ENCODE results near the gene C2orf72. TPM values are rescaled to one million over a fixed set of nuclear protein-coding genes. Genes with fewer than 3 reads are reported as not detected.

Gene C2orf72
- total and polyA plus RNA-seq, 2 of the 13 experiments (the other 11 are each of a cell fraction or from before 2014, with no cell fraction given), result 147 to 203 TPM

- TF ChIP-seq, protein P1, sequence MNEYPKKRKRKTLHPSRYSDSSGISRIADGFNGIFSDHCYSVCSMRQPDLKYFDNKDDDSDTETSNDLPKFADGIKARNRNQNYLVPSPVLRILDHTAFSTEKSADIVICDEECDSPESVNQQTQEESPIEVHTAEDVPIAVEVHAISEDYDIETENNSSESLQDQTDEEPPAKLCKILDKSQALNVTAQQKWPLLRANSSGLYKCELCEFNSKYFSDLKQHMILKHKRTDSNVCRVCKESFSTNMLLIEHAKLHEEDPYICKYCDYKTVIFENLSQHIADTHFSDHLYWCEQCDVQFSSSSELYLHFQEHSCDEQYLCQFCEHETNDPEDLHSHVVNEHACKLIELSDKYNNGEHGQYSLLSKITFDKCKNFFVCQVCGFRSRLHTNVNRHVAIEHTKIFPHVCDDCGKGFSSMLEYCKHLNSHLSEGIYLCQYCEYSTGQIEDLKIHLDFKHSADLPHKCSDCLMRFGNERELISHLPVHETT (CRISPR knock-in tag; conservative IDR thresholded peaks at IDR 0.05), result 0 out of 2 replicates have a peak, but pooled peaks have one; percentile 41
- TF ChIP-seq SMAD9 (CRISPR knock-in tag; IDR thresholded peaks at IDR 0.05) (no peak), ZNF383 (CRISPR knock-in tag; IDR thresholded peaks at IDR 0.05; ENCODE audit: borderline replicate concordance) (0 out of 2 replicates have a peak, but pooled peaks have one; percentile 62), TEF (CRISPR knock-in tag; IDR thresholded peaks at IDR 0.05) (no peak), NFAT5 (CRISPR knock-in tag; IDR thresholded peaks at IDR 0.05) (no peak), E2F1 (CRISPR knock-in tag; IDR thresholded peaks at IDR 0.05) (no peak), PAWR (CRISPR knock-in tag; IDR thresholded peaks at IDR 0.05; ENCODE audit: borderline replicate concordance) (no peak), ZNF34 (CRISPR knock-in tag; IDR thresholded peaks at IDR 0.05; ENCODE audit: borderline replicate concordance) (no peak), IKZF1 (IDR thresholded peaks at IDR 0.05) (no peak), TMF1 (CRISPR knock-in tag; IDR thresholded peaks at IDR 0.05; ENCODE audit: low read depth) (no peak), ZBTB7B (CRISPR knock-in tag; IDR thresholded peaks at IDR 0.05) (no peak), ZNF878 (CRISPR knock-in tag; IDR thresholded peaks at IDR 0.05) (no peak), ZNF747 (CRISPR knock-in tag; IDR thresholded peaks at IDR 0.05; ENCODE audit: borderline replicate concordance) (no peak), ZNF451 (CRISPR knock-in tag; IDR thresholded peaks at IDR 0.05) (no peak), ZFY (CRISPR knock-in tag; IDR thresholded peaks at IDR 0.05) (0 out of 2 replicates have a peak, but pooled peaks have one; percentile 7), MLLT10 (CRISPR knock-in tag; IDR thresholded peaks at IDR 0.05) (no peak)
- TF ChIP-seq, protein P2, sequence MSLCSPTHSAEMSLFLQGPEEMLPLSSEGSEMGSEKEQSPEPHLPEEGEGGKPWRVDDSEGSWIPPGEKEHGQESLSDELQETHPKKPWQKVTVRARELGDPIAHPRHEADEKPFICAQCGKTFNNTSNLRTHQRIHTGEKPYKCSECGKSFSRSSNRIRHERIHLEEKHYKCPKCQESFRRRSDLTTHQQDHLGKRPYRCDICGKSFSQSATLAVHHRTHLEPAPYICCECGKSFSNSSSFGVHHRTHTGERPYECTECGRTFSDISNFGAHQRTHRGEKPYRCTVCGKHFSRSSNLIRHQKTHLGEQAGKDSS (CRISPR knock-in tag; IDR thresholded peaks at IDR 0.05; ENCODE audit: borderline replicate concordance, low read depth), result no peak
- TF ChIP-seq, protein P3, sequence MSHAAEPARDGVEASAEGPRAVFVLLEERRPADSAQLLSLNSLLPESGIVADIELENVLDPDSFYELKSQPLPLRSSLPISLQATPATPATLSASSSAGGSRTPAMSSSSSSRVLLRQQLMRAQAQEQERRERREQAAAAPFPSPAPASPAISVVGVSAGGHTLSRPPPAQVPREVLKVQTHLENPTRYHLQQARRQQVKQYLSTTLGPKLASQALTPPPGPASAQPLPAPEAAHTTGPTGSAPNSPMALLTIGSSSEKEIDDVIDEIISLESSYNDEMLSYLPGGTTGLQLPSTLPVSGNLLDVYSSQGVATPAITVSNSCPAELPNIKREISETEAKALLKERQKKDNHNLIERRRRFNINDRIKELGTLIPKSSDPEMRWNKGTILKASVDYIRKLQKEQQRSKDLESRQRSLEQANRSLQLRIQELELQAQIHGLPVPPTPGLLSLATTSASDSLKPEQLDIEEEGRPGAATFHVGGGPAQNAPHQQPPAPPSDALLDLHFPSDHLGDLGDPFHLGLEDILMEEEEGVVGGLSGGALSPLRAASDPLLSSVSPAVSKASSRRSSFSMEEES (CRISPR knock-in tag; IDR thresholded peaks at IDR 0.05), result peak; percentile 62; the same call in 1 of the 2 replicates
- TF ChIP-seq, protein P4, sequence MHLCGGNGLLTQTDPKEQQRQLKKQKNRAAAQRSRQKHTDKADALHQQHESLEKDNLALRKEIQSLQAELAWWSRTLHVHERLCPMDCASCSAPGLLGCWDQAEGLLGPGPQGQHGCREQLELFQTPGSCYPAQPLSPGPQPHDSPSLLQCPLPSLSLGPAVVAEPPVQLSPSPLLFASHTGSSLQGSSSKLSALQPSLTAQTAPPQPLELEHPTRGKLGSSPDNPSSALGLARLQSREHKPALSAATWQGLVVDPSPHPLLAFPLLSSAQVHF (CRISPR knock-in tag; IDR thresholded peaks at IDR 0.05), result no peak
Measured at GRCh38 chr2:231039821-231040364, 2.6 kb downstream of the C2orf72 start (continued).

Data from HepG2 (cell line).